ENCODE data around the gene NME7. TPM values are rescaled to one million over a fixed set of nuclear protein-coding genes. Genes with fewer than 3 reads are reported as not detected.

The NME7 gene
- polyA plus RNA-seq, 1 experiment = 7.5 TPM

- CTCF ChIA-PET = no interaction called here
Observed at GRCh38 chr1:169249611-169250010, 118.0 kb downstream of the NME7 start.

GRCh38 chr1:169245706-169246105, 121.9 kb downstream of the NME7 start:
- H3K27me3 ChIP-seq (ENCODE audit: control insufficient read depth, insufficient read depth, low read length) = no peaks in the 10 kb centered on the region
- no peaks in the 10 kb centered on the region for H3K36me3 ChIP-seq (ENCODE audit: control insufficient read depth, insufficient read depth, low read length)
- H3K4me3 ChIP-seq (ENCODE audit: low read depth, low read length) = no peak overlapping the region
- POLR2A ChIA-PET = no interaction called here
- no peak for TF ChIP-seq CTCF (IDR thresholded peaks at IDR 0.05; ENCODE audit: insufficient read depth, low read depth, low read length)
- DNase-seq (ENCODE audit: low read depth) = no peak
- CTCF ChIA-PET = no interaction called here

More at GRCh38 chr1:169249611-169250010, 118.0 kb downstream of the NME7 start:
- Histone ChIP-seq H3K4me3 (ENCODE audit: low read depth, low read length) (no peak overlapping the region), H3K36me3 (ENCODE audit: control insufficient read depth, insufficient read depth, low read length) (no peaks in the 10 kb centered on the region), H3K27me3 (ENCODE audit: control insufficient read depth, insufficient read depth, low read length) (no peaks in the 10 kb centered on the region)
- DNase-seq (ENCODE audit: low read depth) = no peak
- no peak for TF ChIP-seq CTCF (IDR thresholded peaks at IDR 0.05; ENCODE audit: insufficient read depth, low read depth, low read length)
- POLR2A ChIA-PET = no interaction called here

GRCh38 chr1:169240449-169241232, 127.0 kb downstream of the NME7 start:
- Histone ChIP-seq H3K27me3 (ENCODE audit: control insufficient read depth, insufficient read depth, low read length) (no peaks in the 10 kb centered on the region), H3K36me3 (ENCODE audit: control insufficient read depth, insufficient read depth, low read length) (no peaks in the 10 kb centered on the region), H3K4me3 (ENCODE audit: low read depth, low read length) (no peak overlapping the region)
- POLR2A ChIA-PET = no interaction called here
- TF ChIP-seq CTCF (IDR thresholded peaks at IDR 0.05; ENCODE audit: insufficient read depth, low read depth, low read length) = no peak
- no peak for DNase-seq (ENCODE audit: low read depth)
- CTCF ChIA-PET = no interaction called here

- DNase-seq (ENCODE audit: low read depth) = no peak
- Histone ChIP-seq H3K4me3 (ENCODE audit: low read depth, low read length) (no peak overlapping the region), H3K27me3 (ENCODE audit: control insufficient read depth, insufficient read depth, low read length) (no peaks in the 10 kb centered on the region), H3K36me3 (ENCODE audit: control insufficient read depth, insufficient read depth, low read length) (no peaks in the 10 kb centered on the region)
- CTCF ChIA-PET = interaction anchor here (0.9 kb wide), 1 partner anchor 12 kb away, joined by 3 read pairs; no protein-coding TSS in a partner anchor
- TF ChIP-seq CTCF (IDR thresholded peaks at IDR 0.05; ENCODE audit: insufficient read depth, low read depth, low read length) = no peak
- POLR2A ChIA-PET = no interaction called here
Observed at GRCh38 chr1:169236880-169237279, 130.7 kb downstream of the NME7 start.

GRCh38 chr1:169236143-169236542, 131.5 kb downstream of the NME7 start:
- Histone ChIP-seq H3K27me3 (ENCODE audit: control insufficient read depth, insufficient read depth, low read length) (no peaks in the 10 kb centered on the region), H3K4me3 (ENCODE audit: low read depth, low read length) (no peak overlapping the region), H3K36me3 (ENCODE audit: control insufficient read depth, insufficient read depth, low read length) (no peaks in the 10 kb centered on the region)
- TF ChIP-seq CTCF (IDR thresholded peaks at IDR 0.05; ENCODE audit: insufficient read depth, low read depth, low read length) = no peak
- ChIA-PET POLR2A (no interaction called here), CTCF (interaction anchor here (0.9 to 1.0 kb wide), 2 partner anchors 12 to 144 kb away, joined by 3 read pairs; no protein-coding TSS in a partner anchor)
- DNase-seq (ENCODE audit: low read depth) = no peak
